GM19023 (cell line): Measurements from ENCODE around the gene SH3RF1.

Experiments
- ATAC-seq: cut with Tn5 transposase; IDR thresholded peaks from one replicate; pipeline ENCODE4 v1.9.1; 2021; ENCODE audit warnings: mild to moderate bottlenecking, moderate library complexity; ENCODE audit not compliant: unreplicated experiment

SH3RF1 gene

GRCh38 chr4:169167957-169168858 is 102.5 kb downstream of the SH3RF1 start:
- ATAC-seq: peak; percentile 96

GRCh38 chr4:169164669-169165415 is 105.9 kb downstream of the SH3RF1 start:
- no peak for ATAC-seq

GRCh38 chr4:169163947-169164668 is 106.6 kb downstream of the SH3RF1 start:
- no peak for ATAC-seq

GRCh38 chr4:169163495-169163894 is 107.3 kb downstream of the SH3RF1 start:
- ATAC-seq: no peak

- no peak for ATAC-seq
Measured at GRCh38 chr4:169160825-169161224, 109.9 kb downstream of the SH3RF1 start.

GRCh38 chr4:169159624-169160171 is 111.1 kb downstream of the SH3RF1 start:
- no peak for ATAC-seq

- no peak for ATAC-seq
Measured at GRCh38 chr4:169158861-169159260, 111.9 kb downstream of the SH3RF1 start.

GRCh38 chr4:169158046-169158445 is 112.7 kb downstream of the SH3RF1 start:
- ATAC-seq: no peak

- ATAC-seq: no peak
Measured at GRCh38 chr4:169156392-169156791, 114.4 kb downstream of the SH3RF1 start.

- ATAC-seq: no peak
Measured at GRCh38 chr4:169154121-169154520, 116.6 kb downstream of the SH3RF1 start.

GRCh38 chr4:169153481-169154087 is 117.2 kb downstream of the SH3RF1 start:
- no peak for ATAC-seq

- ATAC-seq: no peak
Measured at GRCh38 chr4:169152899-169153298, 117.9 kb downstream of the SH3RF1 start.

- ATAC-seq: no peak
Measured at GRCh38 chr4:169152098-169152497, 118.7 kb downstream of the SH3RF1 start.

- no peak for ATAC-seq
Measured at GRCh38 chr4:169151671-169152070, 119.1 kb downstream of the SH3RF1 start.

- ATAC-seq: no peak
Measured at GRCh38 chr4:169150806-169151205, 120.0 kb downstream of the SH3RF1 start.

- ATAC-seq: no peak
Measured at GRCh38 chr4:169148885-169149284, 121.9 kb downstream of the SH3RF1 start.

- ATAC-seq: no peak
Measured at GRCh38 chr4:169147191-169147590, 123.6 kb downstream of the SH3RF1 start.

- ATAC-seq: no peak
Measured at GRCh38 chr4:169144061-169144600, 126.6 kb downstream of the SH3RF1 start.

- ATAC-seq: no peak
Measured at GRCh38 chr4:169143335-169143734, 127.4 kb downstream of the SH3RF1 start.

- no peak for ATAC-seq
Measured at GRCh38 chr4:169142906-169143305, 127.8 kb downstream of the SH3RF1 start.
